HUES6 (cell line): Measurements from ENCODE around the gene MAGI1.
A peak's percentile ranks its signal among the peaks of the same experiment; 100 is the strongest.
"Not testable (repeated sequence)": the region's sequence is repeated elsewhere in the genome, so short reads cannot be mapped to it uniquely, and the experiment has no call there.

Source experiments
- H3K27ac ChIP-seq: 2 replicates; pipeline ENCODE4 v1.7.0; 2013; ENCODE audit warnings: low read depth, mild to moderate bottlenecking, low read length, inconsistent platforms
- H3K27me3 ChIP-seq: 2 replicates; pipeline ENCODE4 v1.6.1; 2013; ENCODE audit warnings: low read length; ENCODE audit not compliant: control insufficient read depth, insufficient read depth
- H3K36me3 ChIP-seq: 2 replicates; pipeline ENCODE4 v1.6.1; 2013; ENCODE audit warnings: low read length; ENCODE audit not compliant: control insufficient read depth, insufficient read depth
- H3K4me1 ChIP-seq: 2 replicates; pipeline ENCODE4 v1.6.1; 2013; ENCODE audit warnings: low read length; ENCODE audit not compliant: control insufficient read depth, insufficient read depth
- H3K4me3 ChIP-seq: 2 replicates; pipeline ENCODE4 v1.5.1; 2013; ENCODE audit warnings: low read depth, low read length
- H3K9ac ChIP-seq: one replicate; pipeline ENCODE4 v1.6.1; 2013; ENCODE audit warnings: mild to moderate bottlenecking, low read length
- H3K9me3 ChIP-seq: 2 replicates; pipeline ENCODE4 v1.6.1; 2013; ENCODE audit warnings: low read depth, low read length; ENCODE audit not compliant: control insufficient read depth, insufficient read depth

Gene MAGI1

DNA sequence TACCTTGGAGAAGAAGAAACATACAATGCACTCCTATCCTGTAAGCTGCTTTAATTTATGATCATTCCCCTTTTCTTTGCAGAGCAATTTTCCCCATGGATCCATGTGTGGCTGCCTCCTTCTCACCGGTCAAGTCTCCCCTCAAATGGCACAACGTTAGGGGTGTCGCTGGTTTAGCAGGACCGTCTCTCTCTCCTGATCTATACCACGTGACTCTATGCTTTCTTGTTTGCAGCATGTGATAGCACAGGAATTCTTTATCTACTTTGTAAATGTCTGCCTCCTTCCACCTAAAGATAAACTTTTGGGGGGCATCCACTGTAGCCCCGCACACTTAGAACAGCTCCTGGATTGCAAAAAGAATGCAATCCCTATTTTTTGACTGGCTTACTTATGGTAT is 506.0 kb downstream of the MAGI1 start:
- no peaks in the 10 kb centered on the region for H3K9me3 ChIP-seq
- peaks cover 2% of the 10 kb centered on the region for H3K4me1 ChIP-seq
- no peak overlapping the region for H3K4me3 ChIP-seq
- H3K9ac ChIP-seq = no peak overlapping the region
- no peak overlapping the region for H3K27ac ChIP-seq
- no peaks in the 10 kb centered on the region for H3K27me3 ChIP-seq
- H3K36me3 ChIP-seq = no peaks in the 10 kb centered on the region

DNA sequence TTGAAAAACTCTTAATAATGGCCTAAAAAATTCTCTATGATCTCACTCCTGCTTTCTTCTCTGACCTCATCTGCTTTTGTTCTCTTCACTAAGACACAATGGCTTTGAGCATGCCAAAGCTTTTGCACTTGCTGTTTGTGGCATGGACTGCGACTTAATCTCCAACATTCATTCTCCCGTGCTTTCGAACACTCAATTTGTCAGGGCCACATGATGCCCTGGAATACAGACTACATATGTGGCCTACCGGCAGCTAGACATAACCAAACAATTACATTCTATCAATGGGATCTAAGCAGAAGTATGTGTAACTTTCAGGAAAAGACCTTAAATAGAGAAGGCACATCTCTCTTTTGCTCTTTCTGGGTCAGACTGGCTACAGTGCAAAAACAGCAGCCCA is 506.5 kb downstream of the MAGI1 start:
- H3K27ac ChIP-seq = no peak overlapping the region
- no peak overlapping the region for H3K4me3 ChIP-seq
- H3K36me3 ChIP-seq = no peaks in the 10 kb centered on the region
- H3K9ac ChIP-seq = no peak overlapping the region
- peaks cover 2% of the 10 kb centered on the region for H3K4me1 ChIP-seq
- H3K27me3 ChIP-seq = no peaks in the 10 kb centered on the region
- no peaks in the 10 kb centered on the region for H3K9me3 ChIP-seq

DNA sequence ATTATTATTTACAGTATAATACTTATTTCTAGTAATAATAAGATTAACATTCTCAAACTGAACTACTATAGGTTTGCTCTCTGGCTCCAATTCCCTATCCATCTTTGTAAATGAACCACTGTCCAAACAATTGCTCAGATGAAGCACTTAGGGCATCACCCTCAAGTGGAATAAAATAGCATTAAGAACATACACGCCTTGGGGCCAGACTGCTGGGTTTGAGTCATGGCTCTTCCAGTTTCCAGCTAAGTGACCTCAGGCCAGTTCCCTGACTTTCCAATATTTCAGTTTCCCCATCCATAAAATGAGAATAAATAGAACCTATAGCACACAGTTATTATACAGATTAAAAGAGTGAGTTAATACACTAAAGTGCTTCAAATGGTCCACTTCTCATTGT is 507.2 kb downstream of the MAGI1 start:
- H3K4me1 ChIP-seq = peaks cover 2% of the 10 kb centered on the region; the same call in 1 of the 2 replicates
- H3K27me3 ChIP-seq = no peaks in the 10 kb centered on the region
- no peak overlapping the region for H3K9ac ChIP-seq
- no peak overlapping the region for H3K27ac ChIP-seq
- H3K36me3 ChIP-seq = no peaks in the 10 kb centered on the region
- H3K4me3 ChIP-seq = no peak overlapping the region
- no peaks in the 10 kb centered on the region for H3K9me3 ChIP-seq

DNA sequence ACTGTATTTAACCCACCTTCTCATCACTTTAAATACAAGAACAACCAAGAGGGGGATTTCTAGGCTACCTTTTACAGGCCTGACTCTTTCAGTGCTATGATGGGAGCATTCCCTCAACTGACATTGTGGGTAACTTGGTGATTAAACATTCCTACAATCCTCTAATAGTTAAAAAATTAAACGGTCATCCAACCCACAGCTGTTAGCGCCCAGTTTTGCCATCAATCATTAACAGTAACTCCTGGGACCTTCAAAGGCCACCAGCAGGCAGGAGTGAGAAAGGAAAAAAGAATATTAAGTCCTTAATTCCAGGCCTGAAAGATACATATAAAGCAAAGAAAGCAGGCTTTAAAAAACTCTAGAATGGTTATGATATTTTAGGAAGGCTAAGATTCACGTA is 512.1 kb downstream of the MAGI1 start:
- Histone ChIP-seq H3K4me1 (peaks cover 13% of the 10 kb centered on the region), H3K27ac (no peak overlapping the region)

GRCh38 chr3:65524584-65524983 is 514.1 kb downstream of the MAGI1 start:
- H3K36me3 ChIP-seq = no peaks in the 10 kb centered on the region
- no peak overlapping the region for H3K4me3 ChIP-seq
- H3K4me1 ChIP-seq = peaks cover 25% of the 10 kb centered on the region
- no peak overlapping the region for H3K9ac ChIP-seq
- no peak overlapping the region for H3K27ac ChIP-seq
- H3K9me3 ChIP-seq = no peaks in the 10 kb centered on the region
- no peaks in the 10 kb centered on the region for H3K27me3 ChIP-seq

More for the DNA sequence above, 512.1 kb downstream of the MAGI1 start:
- Histone ChIP-seq H3K9me3 (no peaks in the 10 kb centered on the region), H3K36me3 (no peaks in the 10 kb centered on the region), H3K27me3 (no peaks in the 10 kb centered on the region), H3K4me3 (no peak overlapping the region), H3K9ac (no peak overlapping the region)

- no peaks in the 10 kb centered on the region for H3K9me3 ChIP-seq
- no peaks in the 10 kb centered on the region for H3K27me3 ChIP-seq
- H3K4me3 ChIP-seq = no peak overlapping the region
- no peaks in the 10 kb centered on the region for H3K36me3 ChIP-seq
- no peak overlapping the region for H3K9ac ChIP-seq
- no peak overlapping the region for H3K27ac ChIP-seq
- peaks cover 25% of the 10 kb centered on the region for H3K4me1 ChIP-seq
Measured at GRCh38 chr3:65523878-65524277, 514.8 kb downstream of the MAGI1 start.

DNA sequence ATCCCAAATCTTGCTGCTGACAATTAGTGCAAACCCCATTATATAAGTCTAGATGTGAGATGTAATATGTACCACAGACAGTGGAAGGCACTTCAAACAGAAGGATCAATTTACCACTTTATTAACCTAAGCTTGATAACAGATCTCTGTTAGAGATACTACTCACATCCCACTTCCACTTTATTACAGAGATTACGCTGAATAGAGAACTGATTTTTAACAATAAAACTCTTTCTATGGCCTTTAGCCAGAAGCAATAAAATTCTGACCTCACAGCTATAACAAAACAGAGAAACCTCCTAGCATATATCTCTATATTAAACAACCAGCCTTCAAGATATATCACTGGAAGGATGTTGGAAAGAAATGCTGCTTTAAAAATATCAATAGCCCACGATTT is 517.7 kb downstream of the MAGI1 start:
- H3K9me3 ChIP-seq = no peaks in the 10 kb centered on the region
- H3K27ac ChIP-seq = no peak overlapping the region
- H3K36me3 ChIP-seq = no peaks in the 10 kb centered on the region
- H3K27me3 ChIP-seq = no peaks in the 10 kb centered on the region
- peaks cover 25% of the 10 kb centered on the region for H3K4me1 ChIP-seq
- H3K9ac ChIP-seq = no peak overlapping the region
- no peak overlapping the region for H3K4me3 ChIP-seq

DNA sequence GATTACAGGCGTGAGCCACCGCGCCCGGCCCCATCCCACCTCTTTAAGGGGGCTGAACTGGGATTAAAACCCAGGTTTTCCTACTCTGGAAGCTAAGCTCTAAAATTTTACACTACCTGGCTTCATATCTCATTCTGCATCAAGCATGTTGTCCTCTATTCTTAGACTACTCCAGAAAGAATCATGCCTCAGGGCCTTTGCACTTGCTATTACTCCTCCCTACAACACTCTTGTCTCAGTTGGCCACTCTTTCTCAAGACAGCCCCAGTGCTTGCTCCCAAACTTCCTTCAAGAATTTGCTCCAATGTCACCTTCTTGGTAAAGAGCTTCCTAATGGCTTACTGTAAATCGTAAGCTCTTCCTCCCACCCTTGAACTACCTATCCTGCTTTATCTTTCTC is 521.7 kb downstream of the MAGI1 start:
- Histone ChIP-seq H3K9ac (no peak overlapping the region), H3K27ac (no peak overlapping the region), H3K4me1 (peaks cover 13% of the 10 kb centered on the region; the same call in 1 of the 2 replicates), H3K4me3 (no peak overlapping the region), H3K36me3 (no peaks in the 10 kb centered on the region), H3K9me3 (peaks cover 2% of the 10 kb centered on the region; the same call in 1 of the 2 replicates), H3K27me3 (no peaks in the 10 kb centered on the region)

GRCh38 chr3:65514317-65514716 is 524.4 kb downstream of the MAGI1 start:
- H3K27ac ChIP-seq, H3K9ac ChIP-seq: not testable (repeated sequence)

GRCh38 chr3:65509423-65509794 is 529.3 kb downstream of the MAGI1 start:
- not testable (repeated sequence) for H3K27me3 ChIP-seq, H3K9me3 ChIP-seq, H3K36me3 ChIP-seq
- Histone ChIP-seq H3K27ac (peak overlapping the region; percentile 82), H3K9ac (peak overlapping the region; percentile 92), H3K4me1 (peaks cover 12% of the 10 kb centered on the region), H3K4me3 (peak overlapping the region; percentile 69)

More at GRCh38 chr3:65514317-65514716, 524.4 kb downstream of the MAGI1 start:
- not testable (repeated sequence) for H3K9me3 ChIP-seq, H3K4me1 ChIP-seq, H3K27me3 ChIP-seq, H3K4me3 ChIP-seq, H3K36me3 ChIP-seq

DNA sequence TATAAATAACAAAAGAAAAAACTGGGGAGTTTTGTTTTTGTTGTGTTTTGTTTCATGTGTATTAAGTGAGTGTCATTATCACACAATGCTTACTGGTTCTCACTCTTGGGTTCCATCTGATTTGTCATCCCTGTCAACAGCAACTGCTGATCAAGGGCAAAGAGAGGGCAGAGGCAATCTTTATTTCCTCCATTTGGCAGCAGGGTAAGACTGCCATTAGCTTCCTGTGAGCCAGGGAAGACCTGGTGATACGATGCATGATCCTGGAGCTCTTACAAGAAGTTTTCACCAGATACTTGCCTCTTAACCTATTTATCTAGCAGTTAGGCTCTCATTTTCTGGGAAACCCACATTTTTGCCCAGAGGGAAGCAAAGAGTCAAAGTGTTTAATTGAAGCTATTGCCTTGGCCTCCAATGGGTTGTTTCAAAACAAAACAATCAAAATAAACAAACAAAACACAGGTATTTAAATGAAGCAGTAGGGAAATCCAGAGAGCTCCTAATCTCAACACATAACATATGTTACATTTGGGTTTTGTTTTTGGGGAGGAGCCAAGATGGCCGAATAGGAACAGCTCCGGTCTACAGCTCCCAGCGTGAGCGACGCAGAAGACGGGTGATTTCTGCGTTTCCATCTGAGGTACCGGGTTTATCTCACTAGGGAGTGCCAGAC is 529.8 kb downstream of the MAGI1 start:
- peak overlapping the region; percentile 69 for H3K4me3 ChIP-seq
- peak overlapping the region; percentile 92 for H3K9ac ChIP-seq
- H3K27ac ChIP-seq = peak overlapping the region; percentile 82

More for the DNA sequence above, 529.8 kb downstream of the MAGI1 start:
- Histone ChIP-seq H3K9me3 (no peaks in the 10 kb centered on the region; the same call in 1 of the 2 replicates), H3K4me1 (peaks cover 12% of the 10 kb centered on the region), H3K36me3 (no peaks in the 10 kb centered on the region), H3K27me3 (no peaks in the 10 kb centered on the region)
